D721Med (cell line): Measurements from ENCODE around the gene INTS3.

Source experiments
- DNase-seq: peaks from one replicate; pipeline ENCODE4 v3.0.0; 2011; ENCODE audit warnings: low spot score; ENCODE audit not compliant: insufficient read length
- FAIRE-seq: peaks from 2 replicates; lab custom pipeline; 2011; peaks lifted over from hg19 to GRCh38; lab: Jason Lieb, UNC
- TF ChIP-seq, protein P1 (sequence below): IDR thresholded peaks from 2 replicates; pipeline ENCODE4 v1.5.1; 2012; ENCODE audit warnings: mild to moderate bottlenecking, control low read depth; ENCODE audit not compliant: insufficient read depth; ENCODE audit errors: missing control alignments

The INTS3 gene

DNA sequence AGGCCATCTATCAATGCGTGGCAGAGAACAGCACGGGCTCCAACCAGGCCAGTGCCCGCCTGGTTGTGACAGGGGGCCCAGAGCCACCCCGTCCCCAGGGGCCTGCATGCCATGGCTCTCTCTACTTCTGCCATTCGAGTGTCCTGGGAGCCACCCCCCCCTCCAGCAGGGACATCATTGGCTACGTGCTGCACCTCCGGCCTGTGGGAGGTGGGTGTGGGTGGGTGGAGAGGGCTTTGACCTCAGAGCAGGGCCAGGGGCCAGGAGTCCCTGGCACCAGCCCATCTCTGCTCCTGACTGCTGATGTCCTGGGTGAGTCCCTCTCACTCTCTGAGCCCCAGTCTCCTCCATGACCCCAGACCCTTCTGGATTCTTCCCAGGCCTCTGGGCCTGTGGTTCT is 72.7 kb downstream of the INTS3 start:
- TF ChIP-seq, protein P1, sequence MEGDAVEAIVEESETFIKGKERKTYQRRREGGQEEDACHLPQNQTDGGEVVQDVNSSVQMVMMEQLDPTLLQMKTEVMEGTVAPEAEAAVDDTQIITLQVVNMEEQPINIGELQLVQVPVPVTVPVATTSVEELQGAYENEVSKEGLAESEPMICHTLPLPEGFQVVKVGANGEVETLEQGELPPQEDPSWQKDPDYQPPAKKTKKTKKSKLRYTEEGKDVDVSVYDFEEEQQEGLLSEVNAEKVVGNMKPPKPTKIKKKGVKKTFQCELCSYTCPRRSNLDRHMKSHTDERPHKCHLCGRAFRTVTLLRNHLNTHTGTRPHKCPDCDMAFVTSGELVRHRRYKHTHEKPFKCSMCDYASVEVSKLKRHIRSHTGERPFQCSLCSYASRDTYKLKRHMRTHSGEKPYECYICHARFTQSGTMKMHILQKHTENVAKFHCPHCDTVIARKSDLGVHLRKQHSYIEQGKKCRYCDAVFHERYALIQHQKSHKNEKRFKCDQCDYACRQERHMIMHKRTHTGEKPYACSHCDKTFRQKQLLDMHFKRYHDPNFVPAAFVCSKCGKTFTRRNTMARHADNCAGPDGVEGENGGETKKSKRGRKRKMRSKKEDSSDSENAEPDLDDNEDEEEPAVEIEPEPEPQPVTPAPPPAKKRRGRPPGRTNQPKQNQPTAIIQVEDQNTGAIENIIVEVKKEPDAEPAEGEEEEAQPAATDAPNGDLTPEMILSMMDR, result no peak
- no peak for FAIRE-seq
- DNase-seq, result no peak

DNA sequence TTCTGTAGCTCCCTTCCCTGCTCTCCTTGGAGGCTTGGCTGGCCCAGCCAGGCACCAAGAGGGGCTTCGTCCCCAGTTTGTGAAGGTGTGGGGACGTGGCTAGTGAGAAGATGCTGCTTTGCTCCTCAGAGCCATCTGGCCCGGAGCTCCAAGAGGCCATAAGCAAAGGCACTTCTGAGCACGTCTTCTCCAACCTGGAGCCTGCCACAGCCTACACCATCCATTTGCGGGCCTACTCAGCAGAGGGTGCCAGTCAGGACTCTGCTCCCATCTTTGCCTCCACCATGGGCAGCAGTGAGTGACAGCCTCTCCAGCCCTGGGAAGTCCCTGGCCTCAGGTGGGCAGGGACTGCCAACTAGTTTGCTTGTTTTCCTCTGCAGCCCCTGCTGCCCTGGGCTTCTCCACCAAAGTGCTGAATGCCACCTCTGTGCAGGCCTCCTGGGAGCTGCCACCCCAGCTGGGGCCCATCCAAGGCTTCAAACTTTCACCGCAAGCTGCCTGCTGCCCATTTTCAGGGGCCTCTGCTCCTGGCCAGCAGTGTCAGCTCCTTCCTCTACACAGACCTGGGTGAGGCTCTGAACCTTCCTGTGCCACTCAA is 73.3 kb downstream of the INTS3 start:
- no peak for FAIRE-seq
- TF ChIP-seq, protein P1, result no peak
- no peak for DNase-seq

- TF ChIP-seq, protein P1, result no peak
- FAIRE-seq, result no peak
- no peak for DNase-seq
Measured at GRCh38 chr1:153801786-153802697, 74.2 kb downstream of the INTS3 start.

- TF ChIP-seq, protein P1, result no peak
- DNase-seq, result no peak
- no peak for FAIRE-seq
Measured at GRCh38 chr1:153803470-153804056, 75.7 kb downstream of the INTS3 start.

DNA sequence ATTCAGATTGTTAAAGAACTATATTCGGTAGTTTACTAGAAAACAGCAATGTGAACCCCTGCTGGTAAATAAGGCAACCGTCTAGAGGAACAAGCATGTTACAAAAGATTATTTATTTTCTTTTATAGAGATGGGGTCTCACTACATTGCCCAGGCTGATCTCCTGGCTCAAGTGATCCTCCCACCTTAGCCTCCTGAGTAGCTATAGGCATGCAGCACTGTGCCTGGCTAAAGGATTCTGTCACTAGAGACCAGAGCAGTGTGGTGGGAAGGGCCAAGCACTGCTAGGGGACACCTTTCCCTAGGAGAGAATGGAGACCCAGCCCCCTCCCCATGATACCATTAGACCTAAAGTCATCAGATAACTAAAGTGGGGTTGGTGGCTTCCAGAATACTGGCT is 76.3 kb downstream of the INTS3 start:
- FAIRE-seq (no peak), DNase-seq (no peak)
- TF ChIP-seq, protein P1, result no peak

GRCh38 chr1:153805042-153805745 is 77.3 kb downstream of the INTS3 start:
- no peak for FAIRE-seq
- TF ChIP-seq, protein P1, result no peak
- no peak for DNase-seq
